HG03095 (cell line): ENCODE data around the gene NUBPL.

Experiments used
- ATAC-seq: cut with Tn5 transposase; IDR thresholded peaks from one replicate; pipeline ENCODE4 v1.9.1; 2021; ENCODE audit warnings: moderate library complexity; ENCODE audit not compliant: unreplicated experiment

Gene NUBPL

DNA sequence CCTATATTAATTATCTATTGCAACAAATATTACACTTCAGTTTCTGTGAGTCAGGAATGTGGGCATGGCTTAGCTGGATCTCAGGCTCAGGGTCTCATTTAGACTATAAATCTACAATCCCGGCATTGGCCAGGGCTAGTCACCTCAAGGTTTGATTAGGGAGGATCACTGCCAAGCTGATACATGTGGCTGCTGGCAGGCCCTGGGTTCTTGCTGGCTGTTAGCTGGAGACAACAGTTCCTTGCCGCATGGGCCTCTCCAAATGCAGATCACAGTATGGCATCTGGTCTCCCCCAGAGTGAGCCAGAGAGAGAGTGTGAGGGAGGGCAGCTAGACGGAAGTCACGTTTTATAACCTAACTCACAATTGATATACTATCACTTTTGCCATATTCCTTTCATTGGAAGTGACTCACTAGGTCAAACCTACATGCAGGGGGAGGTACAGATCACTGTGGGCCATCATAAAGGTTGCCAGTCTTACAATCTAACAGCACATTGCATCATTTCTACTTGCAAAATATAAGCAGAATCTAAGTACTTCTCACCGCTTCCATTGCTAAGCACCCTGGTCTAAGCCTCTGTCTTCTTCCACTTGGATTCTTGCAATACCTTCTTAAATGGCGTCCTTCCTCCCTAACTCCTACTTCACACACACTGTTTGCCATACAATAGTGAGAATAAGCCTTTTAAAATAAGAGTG lies 341.9 kb downstream of the NUBPL start:
- ATAC-seq: no peak

DNA sequence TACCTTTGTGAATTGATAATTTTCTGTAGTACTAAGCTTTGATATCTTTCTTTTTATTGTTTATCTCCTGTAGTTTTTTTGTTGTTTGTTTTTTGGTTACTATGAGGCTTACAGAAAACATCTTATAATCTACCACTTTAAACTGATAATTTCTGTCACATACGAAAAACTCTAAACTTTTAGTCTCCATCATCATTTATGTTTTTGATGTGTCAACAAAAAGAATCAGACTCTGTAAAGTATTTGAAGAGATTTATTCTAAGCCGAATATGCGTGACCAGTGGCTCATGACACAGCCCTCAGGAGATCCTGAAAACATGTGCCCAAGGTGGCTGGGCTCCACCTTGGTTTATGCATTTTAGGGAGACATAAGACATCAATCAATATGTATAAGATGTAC lies 348.8 kb downstream of the NUBPL start:
- no peak for ATAC-seq
